SK-N-MC (cell line): ENCODE results near the gene LINC01488.

ENCODE experiments used
- EZH2 ChIP-seq: fragments of 200-600 bp; sonication (generic); IDR thresholded peaks from one replicate; pipeline ENCODE4 v1.6.1; 2017; ENCODE audit warnings: antibody characterized with exemption
- FOXP2 ChIP-seq: optimal IDR thresholded peaks from 2 replicates; pipeline ENCODE3; 2011; ENCODE audit warnings: mild to moderate bottlenecking, moderate library complexity; ENCODE audit not compliant: insufficient read depth; ENCODE audit errors: extremely low read length, control extremely low read depth
- POLR2AphosphoS5 ChIP-seq: IDR thresholded peaks from 2 replicates; pipeline ENCODE4 v1.6.1; 2012; ENCODE audit warnings: mild to moderate bottlenecking, low read depth, low read length, borderline replicate concordance

DNA sequence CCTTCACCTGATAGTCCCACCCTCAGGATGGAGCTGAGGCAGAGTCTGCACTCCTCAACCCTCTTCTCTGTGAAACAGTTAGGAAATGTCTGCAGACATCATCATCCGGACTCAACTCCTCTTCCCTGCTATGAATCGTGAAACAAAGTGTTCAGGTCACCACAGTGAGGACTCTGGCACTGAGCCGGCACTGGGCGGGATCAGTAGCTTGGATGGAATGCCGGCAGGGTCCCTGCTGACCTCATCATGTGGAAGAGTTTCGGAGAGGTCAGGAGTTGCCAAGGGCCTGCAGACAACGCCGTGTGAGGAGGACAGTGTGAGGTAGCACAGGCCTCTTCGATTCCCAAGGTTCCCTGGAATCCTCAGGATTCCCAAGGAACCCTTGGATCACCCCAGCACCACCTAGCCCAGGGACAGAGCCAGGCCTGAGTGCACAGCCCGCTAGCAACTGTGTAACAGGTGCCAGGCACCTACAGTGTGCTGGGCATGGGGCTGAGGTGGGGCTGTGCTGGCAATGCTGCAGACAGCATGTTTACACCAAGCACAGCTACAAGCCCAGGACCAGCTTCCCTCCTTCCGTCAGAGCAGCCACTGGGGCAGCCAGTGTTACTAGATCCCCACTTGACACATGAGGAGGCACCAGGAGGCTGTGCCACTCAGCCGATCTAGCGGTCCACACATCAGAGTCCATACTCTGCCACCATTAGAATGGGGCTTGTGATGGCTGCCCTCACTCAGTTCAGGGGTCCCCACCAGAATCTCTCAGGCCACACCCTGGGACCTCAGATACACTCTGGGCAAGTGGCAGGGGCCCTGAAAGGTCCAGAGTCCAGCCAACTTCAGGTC, 693 bp upstream of the LINC01488 start:
- no peak for TF ChIP-seq POLR2AphosphoS5
- no peak for TF ChIP-seq EZH2
- no peak for TF ChIP-seq FOXP2
